HepG2 (cell line): ENCODE data around the gene RNF208. TPM values are rescaled to one million over a fixed set of nuclear protein-coding genes. Genes with fewer than 3 reads are reported as not detected.

ENCODE experiments used
- CENPX ChIP-seq: sonication (generic); formaldehyde crosslinking; IDR thresholded peaks from 2 replicates; pipeline ENCODE4 v1.9.0; 2021; ENCODE audit warnings: mild to moderate bottlenecking, missing genetic modification reagents, moderate library complexity
- CREM ChIP-seq, 2 experiments: sonication (generic) in 1 of 2; formaldehyde crosslinking in 1 of 2; IDR thresholded peaks; 2 replicates each; pipeline versions ENCODE4 v1.4.0 to v1.6.1; 2016 to 2020; ENCODE audit warnings: antibody characterized with exemption in 1 of 2, mild to moderate bottlenecking in 1 of 2, missing genetic modification reagents in 1 of 2
- HHEX ChIP-seq: IDR thresholded peaks from 2 replicates; pipeline ENCODE4 v1.6.1; 2016; ENCODE audit warnings: control low read depth
- HIVEP1 ChIP-seq: sonication (generic); formaldehyde crosslinking; IDR thresholded peaks from 2 replicates; pipeline ENCODE4 v1.4.0; 2020; ENCODE audit warnings: mild to moderate bottlenecking, missing genetic modification reagents
- MXI1 ChIP-seq: IDR thresholded peaks from 3 replicates; pipeline ENCODE4 v1.6.1; 2012; ENCODE audit warnings: low read depth, low read length, inconsistent platforms, borderline replicate concordance
- NFE2L2 ChIP-seq: fragments of 150-350 bp; IDR thresholded peaks from 2 replicates; pipeline ENCODE4 v1.6.1; 2014; ENCODE audit warnings: low read length
- SATB2 ChIP-seq: sonication (generic); formaldehyde crosslinking; IDR thresholded peaks from 2 replicates; pipeline ENCODE4 v1.5.0; 2020; ENCODE audit warnings: missing genetic modification reagents
- SMAD3 ChIP-seq: sonication (generic); formaldehyde crosslinking; IDR thresholded peaks from 2 replicates; pipeline ENCODE4 v1.4.0; 2020; ENCODE audit warnings: missing genetic modification reagents
- SP4 ChIP-seq: sonication (generic); formaldehyde crosslinking; IDR thresholded peaks from 2 replicates; pipeline ENCODE4 v1.8.1; 2023; ENCODE audit warnings: mild to moderate bottlenecking, missing genetic modification reagents
- SRY ChIP-seq: sonication (generic); formaldehyde crosslinking; IDR thresholded peaks from 2 replicates; pipeline ENCODE4 v1.8.0; 2022; ENCODE audit warnings: mild to moderate bottlenecking, missing genetic modification reagents
- TCF7 ChIP-seq: sonication (generic); IDR thresholded peaks from 2 replicates; pipeline ENCODE4 v1.6.1; 2016; ENCODE audit warnings: antibody characterized with exemption, low read depth
- TSC22D2 ChIP-seq: sonication (generic); formaldehyde crosslinking; IDR thresholded peaks from 2 replicates; pipeline ENCODE4 v1.5.1; 2020; ENCODE audit warnings: missing genetic modification reagents, mild to moderate bottlenecking, borderline replicate concordance
- ZIK1 ChIP-seq: sonication (generic); formaldehyde crosslinking; IDR thresholded peaks from 2 replicates; pipeline ENCODE4 v1.5.0; 2020; ENCODE audit warnings: mild to moderate bottlenecking, low read depth, missing genetic modification reagents, borderline replicate concordance
- ZNF10 ChIP-seq: sonication (generic); formaldehyde crosslinking; IDR thresholded peaks from 2 replicates; pipeline ENCODE4 v1.4.0; 2020; ENCODE audit warnings: mild to moderate bottlenecking, low read depth, missing genetic modification reagents, borderline replicate concordance
- ZNF335 ChIP-seq: sonication (generic); formaldehyde crosslinking; IDR thresholded peaks from 2 replicates; pipeline ENCODE4 v1.4.0; 2020; ENCODE audit warnings: missing genetic modification reagents
- ZNF432 ChIP-seq: sonication (generic); formaldehyde crosslinking; IDR thresholded peaks from 2 replicates; pipeline ENCODE4 v1.5.0; 2020; ENCODE audit warnings: missing genetic modification reagents, mild to moderate bottlenecking, borderline replicate concordance
- ZNF749 ChIP-seq: sonication (generic); formaldehyde crosslinking; IDR thresholded peaks from 2 replicates; pipeline ENCODE4 v1.8.0; 2022; ENCODE audit warnings: mild to moderate bottlenecking, missing genetic modification reagents, moderate library complexity, borderline replicate concordance
- ZNF776 ChIP-seq: sonication (generic); formaldehyde crosslinking; IDR thresholded peaks from 2 replicates; pipeline ENCODE4 v1.4.0; 2020; ENCODE audit warnings: mild to moderate bottlenecking, missing genetic modification reagents
- ZNF792 ChIP-seq: IDR thresholded peaks from 2 replicates; pipeline ENCODE4 v1.6.1; 2016
- ZZZ3 ChIP-seq: sonication (generic); formaldehyde crosslinking; IDR thresholded peaks from 2 replicates; pipeline ENCODE4 v1.4.0; 2020; ENCODE audit warnings: missing genetic modification reagents, mild to moderate bottlenecking, borderline replicate concordance
- polyA plus RNA-seq, 8 experiments: library from polyadenylated mRNA; depleted of rRNA in 3 of 8; stranded (reverse) in 7 of 8; unstranded in 1 of 8; fragments of >200 nt; fragmentation: Illumina TruSeq in 4 of 8; extraction: Trizol in 4 of 8; gene quantifications; 2 replicates each; pipeline versions ENCODE4 v1.2.1 to v1.2.3, GENCODE V29; 2011 to 2016; ENCODE audit warnings: low read depth in 4 of 8, missing spikeins in 1 of 8, mixed read lengths in 1 of 8; ENCODE audit not compliant: insufficient read depth in 1 of 8
- total RNA-seq, 5 experiments: library from RNA; depleted of rRNA; stranded (reverse); fragments of >200 nt; fragmentation: Illumina TruSeq; extraction: Trizol; gene quantifications; 2 replicates each; pipeline ENCODE4 v1.2.3, GENCODE V29; 2016; ENCODE audit warnings: low read depth in 1 of 5
- TF ChIP-seq, protein P1 (sequence below): sonication (generic); formaldehyde crosslinking; IDR thresholded peaks from 2 replicates; pipeline ENCODE4 v1.9.0; 2022; ENCODE audit warnings: low read depth, missing genetic modification reagents
- TF ChIP-seq, protein P2 (sequence below): sonication (generic); formaldehyde crosslinking; IDR thresholded peaks from 2 replicates; pipeline ENCODE4 v1.5.0; 2020; ENCODE audit warnings: missing genetic modification reagents
- TF ChIP-seq, protein P3 (sequence below): IDR thresholded peaks from 2 replicates; pipeline ENCODE4 v1.6.1; 2018; ENCODE audit warnings: missing genetic modification reagents, mild to moderate bottlenecking, missing compliant biosample characterization
- TF ChIP-seq, protein P4 (sequence below): sonication (generic); formaldehyde crosslinking; IDR thresholded peaks from 2 replicates; pipeline ENCODE4 v1.4.0; 2020; ENCODE audit warnings: mild to moderate bottlenecking, missing genetic modification reagents
- TF ChIP-seq, protein P5 (sequence below): sonication (generic); formaldehyde crosslinking; IDR thresholded peaks from 2 replicates; pipeline ENCODE4 v1.4.0; 2020; ENCODE audit warnings: missing genetic modification reagents
- TF ChIP-seq, protein P6 (sequence below): sonication (generic); formaldehyde crosslinking; IDR thresholded peaks from 2 replicates; pipeline ENCODE4 v1.5.0; 2020; ENCODE audit warnings: missing genetic modification reagents

The RNF208 gene
- total and polyA plus RNA-seq, 2 of the 13 experiments (the other 11 are each of a cell fraction or from before 2014, with no cell fraction given), result 1.6 to 2.1 TPM

DNA sequence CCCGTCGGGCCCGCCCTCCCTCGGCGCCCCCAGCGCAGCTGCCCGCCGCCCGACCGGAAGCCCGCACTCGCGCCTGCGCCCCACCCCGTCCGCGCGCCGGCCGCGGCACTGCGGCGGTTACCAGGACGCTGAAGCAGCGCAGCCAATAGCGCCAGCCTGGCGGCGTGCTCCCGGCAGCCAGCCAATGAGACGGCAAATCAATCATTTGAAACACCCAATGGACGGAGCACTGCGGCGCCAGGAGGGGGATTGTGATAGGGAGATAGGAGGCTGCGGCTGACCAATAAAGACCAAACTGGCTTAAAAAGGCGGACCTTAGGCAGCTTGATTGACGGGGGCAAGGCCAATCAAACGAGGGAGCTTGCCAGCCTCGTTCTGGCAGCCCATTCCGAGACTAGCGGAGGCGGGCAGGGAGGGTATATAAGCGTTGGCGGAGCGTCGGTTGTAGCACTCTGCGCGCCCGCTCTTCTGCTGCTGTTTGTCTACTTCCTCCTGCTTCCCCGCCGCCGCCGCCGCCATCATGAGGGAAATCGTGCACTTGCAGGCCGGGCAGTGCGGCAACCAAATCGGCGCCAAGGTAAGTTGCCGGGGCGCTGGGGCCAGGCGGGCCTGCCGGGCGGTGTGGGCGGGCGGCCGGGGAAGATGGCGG lies 18.9 kb upstream of the RNF208 start, which contains the start of gene TUBB4B (continued):
- TF ChIP-seq, protein P1, sequence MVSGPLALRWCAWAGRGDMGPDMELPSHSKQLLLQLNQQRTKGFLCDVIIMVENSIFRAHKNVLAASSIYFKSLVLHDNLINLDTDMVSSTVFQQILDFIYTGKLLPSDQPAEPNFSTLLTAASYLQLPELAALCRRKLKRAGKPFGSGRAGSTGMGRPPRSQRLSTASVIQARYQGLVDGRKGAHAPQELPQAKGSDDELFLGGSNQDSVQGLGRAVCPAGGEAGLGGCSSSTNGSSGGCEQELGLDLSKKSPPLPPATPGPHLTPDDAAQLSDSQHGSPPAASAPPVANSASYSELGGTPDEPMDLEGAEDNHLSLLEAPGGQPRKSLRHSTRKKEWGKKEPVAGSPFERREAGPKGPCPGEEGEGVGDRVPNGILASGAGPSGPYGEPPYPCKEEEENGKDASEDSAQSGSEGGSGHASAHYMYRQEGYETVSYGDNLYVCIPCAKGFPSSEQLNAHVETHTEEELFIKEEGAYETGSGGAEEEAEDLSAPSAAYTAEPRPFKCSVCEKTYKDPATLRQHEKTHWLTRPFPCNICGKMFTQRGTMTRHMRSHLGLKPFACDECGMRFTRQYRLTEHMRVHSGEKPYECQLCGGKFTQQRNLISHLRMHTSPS (CRISPR knock-in tag), result 0 out of 2 replicates have a peak, but pooled peaks have one; percentile 30
- TF ChIP-seq, protein P2, sequence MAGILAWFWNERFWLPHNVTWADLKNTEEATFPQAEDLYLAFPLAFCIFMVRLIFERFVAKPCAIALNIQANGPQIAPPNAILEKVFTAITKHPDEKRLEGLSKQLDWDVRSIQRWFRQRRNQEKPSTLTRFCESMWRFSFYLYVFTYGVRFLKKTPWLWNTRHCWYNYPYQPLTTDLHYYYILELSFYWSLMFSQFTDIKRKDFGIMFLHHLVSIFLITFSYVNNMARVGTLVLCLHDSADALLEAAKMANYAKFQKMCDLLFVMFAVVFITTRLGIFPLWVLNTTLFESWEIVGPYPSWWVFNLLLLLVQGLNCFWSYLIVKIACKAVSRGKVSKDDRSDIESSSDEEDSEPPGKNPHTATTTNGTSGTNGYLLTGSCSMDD (CRISPR knock-in tag), result 0 out of 2 replicates have a peak, but pooled peaks have one; percentile 65
- TF ChIP-seq, protein P3, sequence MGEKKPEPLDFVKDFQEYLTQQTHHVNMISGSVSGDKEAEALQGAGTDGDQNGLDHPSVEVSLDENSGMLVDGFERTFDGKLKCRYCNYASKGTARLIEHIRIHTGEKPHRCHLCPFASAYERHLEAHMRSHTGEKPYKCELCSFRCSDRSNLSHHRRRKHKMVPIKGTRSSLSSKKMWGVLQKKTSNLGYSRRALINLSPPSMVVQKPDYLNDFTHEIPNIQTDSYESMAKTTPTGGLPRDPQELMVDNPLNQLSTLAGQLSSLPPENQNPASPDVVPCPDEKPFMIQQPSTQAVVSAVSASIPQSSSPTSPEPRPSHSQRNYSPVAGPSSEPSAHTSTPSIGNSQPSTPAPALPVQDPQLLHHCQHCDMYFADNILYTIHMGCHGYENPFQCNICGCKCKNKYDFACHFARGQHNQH (CRISPR knock-in tag), result peak; percentile 57
- TF ChIP-seq CENPX (CRISPR knock-in tag), result no peak
- TF ChIP-seq ZNF792 (CRISPR knock-in tag), result 0 out of 2 replicates have a peak, but pooled peaks have one; percentile 44
- TF ChIP-seq SRY (CRISPR knock-in tag), result peak; percentile 27; the same call in 1 of the 2 replicates
- TF ChIP-seq CREM (IDR thresholded peaks at IDR 0.05), result peak; percentile 63
- TF ChIP-seq CREM (CRISPR knock-in tag; IDR thresholded peaks at IDR 0.05), result no peak
- TF ChIP-seq HIVEP1 (CRISPR knock-in tag), result no peak
- TF ChIP-seq MXI1, result peak; percentile 77
- TF ChIP-seq ZNF749 (CRISPR knock-in tag), result peak; percentile 66; the same call in 1 of the 2 replicates
- TF ChIP-seq, protein P4, sequence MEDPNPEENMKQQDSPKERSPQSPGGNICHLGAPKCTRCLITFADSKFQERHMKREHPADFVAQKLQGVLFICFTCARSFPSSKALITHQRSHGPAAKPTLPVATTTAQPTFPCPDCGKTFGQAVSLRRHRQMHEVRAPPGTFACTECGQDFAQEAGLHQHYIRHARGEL, result no peak
- TF ChIP-seq, protein P5, sequence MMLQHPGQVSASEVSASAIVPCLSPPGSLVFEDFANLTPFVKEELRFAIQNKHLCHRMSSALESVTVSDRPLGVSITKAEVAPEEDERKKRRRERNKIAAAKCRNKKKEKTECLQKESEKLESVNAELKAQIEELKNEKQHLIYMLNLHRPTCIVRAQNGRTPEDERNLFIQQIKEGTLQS (CRISPR knock-in tag), result peak; percentile 66
- TF ChIP-seq ZNF335 (CRISPR knock-in tag), result no peak
- no peak for TF ChIP-seq ZZZ3
- TF ChIP-seq NFE2L2, result no peak
- TF ChIP-seq SATB2 (CRISPR knock-in tag), result 0 out of 2 replicates have a peak, but pooled peaks have one; percentile 63
- TF ChIP-seq ZNF776 (CRISPR knock-in tag), result peak; percentile 58
- peak; percentile 83 for TF ChIP-seq SP4
- TF ChIP-seq, protein P6, sequence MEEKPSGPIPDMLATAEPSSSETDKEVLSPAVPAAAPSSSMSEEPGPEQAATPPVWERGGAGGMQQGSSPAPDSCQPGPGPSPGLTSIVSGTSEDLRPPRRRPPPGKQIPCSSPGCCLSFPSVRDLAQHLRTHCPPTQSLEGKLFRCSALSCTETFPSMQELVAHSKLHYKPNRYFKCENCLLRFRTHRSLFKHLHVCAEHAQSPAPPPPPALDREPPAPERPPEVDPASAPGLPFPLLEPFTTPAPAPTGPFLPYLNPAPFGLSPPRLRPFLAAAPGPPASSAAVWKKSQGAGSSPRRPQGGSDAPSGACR (CRISPR knock-in tag), result no peak
- TF ChIP-seq ZIK1, result peak; percentile 33; the same call in 1 of the 2 replicates
- TF ChIP-seq ZNF432 (CRISPR knock-in tag), result no peak
- peak; percentile 91 for TF ChIP-seq TSC22D2 (CRISPR knock-in tag)
- TF ChIP-seq SMAD3 (CRISPR knock-in tag), result peak; percentile 48; the same call in 1 of the 2 replicates
- TF ChIP-seq ZNF10 (CRISPR knock-in tag), result no peak
- TF ChIP-seq TCF7, result no peak
- TF ChIP-seq HHEX (CRISPR knock-in tag), result no peak
